OCI-LY1 (cell line): ENCODE results near the gene SH2D5.

ENCODE experiments used
- H2AFZ ChIP-seq: fragments of 200-600 bp; sonication (generic), shearing (Covaris generic); 2 replicates; pipeline ENCODE4 v1.6.0; 2014; ENCODE audit warnings: antibody characterized with exemption, mild to moderate bottlenecking, low read length
- H3F3A ChIP-seq: fragments of 200-600 bp; sonication (generic), shearing (Covaris generic); 2 replicates; pipeline ENCODE4 v1.6.0; 2014; ENCODE audit warnings: mild to moderate bottlenecking, antibody characterized with exemption, low read length, moderate library complexity; ENCODE audit not compliant: insufficient read depth
- H3K27ac ChIP-seq: fragments of 200-600 bp; sonication (generic); 2 replicates; pipeline ENCODE4 v1.5.1; 2014; ENCODE audit warnings: low read length, mixed run types, mild to moderate bottlenecking, low read depth; ENCODE audit not compliant: poor library complexity, severe bottlenecking
- H3K27me3 ChIP-seq: fragments of 200-600 bp; sonication (generic); 2 replicates; pipeline ENCODE4 v1.6.0; 2014; ENCODE audit warnings: antibody characterized with exemption, mild to moderate bottlenecking, low read length, moderate library complexity; ENCODE audit not compliant: insufficient read depth
- H3K36me3 ChIP-seq: fragments of 200-600 bp; sonication (generic); 2 replicates; pipeline ENCODE4 v1.6.1; 2014; ENCODE audit warnings: mild to moderate bottlenecking, antibody characterized with exemption, low read length, moderate library complexity, mixed read lengths; ENCODE audit not compliant: insufficient read depth
- H3K4me1 ChIP-seq: fragments of 200-600 bp; sonication (generic); 2 replicates; pipeline ENCODE4 v1.5.1; 2014; ENCODE audit warnings: mild to moderate bottlenecking, low read length, moderate library complexity; ENCODE audit not compliant: insufficient read depth, severe bottlenecking
- H3K4me2 ChIP-seq: fragments of 200-600 bp; sonication (generic), shearing (Covaris generic); 2 replicates; pipeline ENCODE4 v1.6.1; 2014; ENCODE audit warnings: low read length
- H3K4me3 ChIP-seq: fragments of 200-600 bp; sonication (generic); 2 replicates; pipeline ENCODE4 v1.5.1; 2014; ENCODE audit warnings: low read length, low read depth, mild to moderate bottlenecking, mixed read lengths; ENCODE audit not compliant: poor library complexity, severe bottlenecking
- H3K79me2 ChIP-seq: fragments of 200-600 bp; shearing (Covaris generic); 2 replicates; pipeline ENCODE4 v1.6.1; 2016; ENCODE audit warnings: mixed run types, low read length, mixed read lengths; ENCODE audit not compliant: insufficient read depth
- H3K9ac ChIP-seq: fragments of 200-600 bp; sonication (generic), shearing (Covaris generic); 2 replicates; pipeline ENCODE4 v1.6.1; 2014; ENCODE audit warnings: mild to moderate bottlenecking, low read length, mixed read lengths
- H3K9me2 ChIP-seq: fragments of 200-600 bp; sonication (generic), shearing (Covaris generic); 2 replicates; pipeline ENCODE4 v1.6.1; 2014; ENCODE audit warnings: low read depth, mild to moderate bottlenecking, low read length, mixed read lengths
- H3K9me3 ChIP-seq: fragments of 200-600 bp; shearing (Covaris generic); 2 replicates; pipeline ENCODE4 v1.6.1; 2014; ENCODE audit warnings: low read length, mixed read lengths
- H4K20me1 ChIP-seq: fragments of 200-600 bp; sonication (generic), shearing (Covaris generic); 2 replicates; pipeline ENCODE4 v1.6.0; 2016; ENCODE audit warnings: mild to moderate bottlenecking, low read length; ENCODE audit not compliant: insufficient read depth
- EZH2 ChIP-seq: fragments of 200-600 bp; sonication (generic), shearing (Covaris generic); IDR thresholded peaks from 2 replicates; pipeline ENCODE4 v1.8.0; 2017; ENCODE audit warnings: borderline replicate concordance, mixed run types, mild to moderate bottlenecking, antibody characterized with exemption, low read length, moderate library complexity, mixed read lengths
- TF ChIP-seq, protein P1 (sequence below): fragments of 200-600 bp; sonication (generic), shearing (Covaris generic); IDR thresholded peaks from 2 replicates; pipeline ENCODE4 v1.5.1; 2017; ENCODE audit warnings: mild to moderate bottlenecking, antibody characterized with exemption, low read length, moderate library complexity, mixed read lengths

Gene SH2D5

DNA sequence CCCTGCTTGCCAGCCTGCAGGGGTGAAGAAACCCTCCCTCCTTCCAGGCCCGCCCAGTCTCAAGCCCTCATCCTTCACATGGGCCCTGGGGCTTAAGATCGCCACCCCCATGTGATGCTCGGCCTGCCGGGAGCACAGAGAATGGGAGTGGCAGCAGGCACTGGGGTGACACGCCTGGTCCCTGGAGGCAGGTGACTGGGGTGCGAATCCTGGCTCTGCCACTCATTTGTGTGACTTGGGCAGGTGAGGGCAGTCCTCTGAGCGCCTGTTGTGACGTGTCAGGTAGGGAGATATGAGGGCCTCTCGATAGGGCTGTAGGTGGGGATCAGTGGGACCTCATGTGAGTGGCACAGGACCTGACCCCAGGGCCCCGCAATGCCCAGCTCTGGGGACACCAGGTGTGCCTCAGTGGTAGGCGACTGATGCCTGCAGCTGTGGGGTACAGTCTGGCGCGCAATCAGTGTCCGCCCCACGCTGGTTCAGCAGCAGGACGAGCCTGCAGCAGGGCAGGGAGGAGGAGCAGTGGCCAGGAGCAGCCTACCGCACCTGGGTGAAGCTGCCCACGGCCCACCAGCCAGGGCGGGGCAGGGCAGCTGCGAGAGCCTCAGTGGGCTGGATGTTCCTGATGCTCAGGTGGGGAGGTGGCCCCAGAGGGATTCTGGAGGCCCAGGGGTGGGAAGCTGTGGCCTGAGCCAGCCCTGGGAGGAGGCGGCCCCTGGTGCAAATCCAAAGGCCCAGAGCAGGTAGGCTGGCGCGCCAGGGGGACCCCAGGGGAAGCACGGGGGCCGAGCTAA, 6.2 kb downstream of the SH2D5 start:
- H3K27me3 ChIP-seq: peaks cover 8% of the 10 kb centered on the region; the same call in 1 of the 2 replicates
- TF ChIP-seq EZH2: no peak
- TF ChIP-seq, protein P1, sequence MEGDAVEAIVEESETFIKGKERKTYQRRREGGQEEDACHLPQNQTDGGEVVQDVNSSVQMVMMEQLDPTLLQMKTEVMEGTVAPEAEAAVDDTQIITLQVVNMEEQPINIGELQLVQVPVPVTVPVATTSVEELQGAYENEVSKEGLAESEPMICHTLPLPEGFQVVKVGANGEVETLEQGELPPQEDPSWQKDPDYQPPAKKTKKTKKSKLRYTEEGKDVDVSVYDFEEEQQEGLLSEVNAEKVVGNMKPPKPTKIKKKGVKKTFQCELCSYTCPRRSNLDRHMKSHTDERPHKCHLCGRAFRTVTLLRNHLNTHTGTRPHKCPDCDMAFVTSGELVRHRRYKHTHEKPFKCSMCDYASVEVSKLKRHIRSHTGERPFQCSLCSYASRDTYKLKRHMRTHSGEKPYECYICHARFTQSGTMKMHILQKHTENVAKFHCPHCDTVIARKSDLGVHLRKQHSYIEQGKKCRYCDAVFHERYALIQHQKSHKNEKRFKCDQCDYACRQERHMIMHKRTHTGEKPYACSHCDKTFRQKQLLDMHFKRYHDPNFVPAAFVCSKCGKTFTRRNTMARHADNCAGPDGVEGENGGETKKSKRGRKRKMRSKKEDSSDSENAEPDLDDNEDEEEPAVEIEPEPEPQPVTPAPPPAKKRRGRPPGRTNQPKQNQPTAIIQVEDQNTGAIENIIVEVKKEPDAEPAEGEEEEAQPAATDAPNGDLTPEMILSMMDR: no peak
- H4K20me1 ChIP-seq: no peaks in the 10 kb centered on the region
- H3K4me2 ChIP-seq: no peak overlapping the region
- no peak overlapping the region for H2AFZ ChIP-seq
- H3K4me1 ChIP-seq: no peaks in the 10 kb centered on the region
- H3K9ac ChIP-seq: no peak overlapping the region
- H3K4me3 ChIP-seq: no peak overlapping the region
- H3K9me3 ChIP-seq: no peaks in the 10 kb centered on the region
- H3K79me2 ChIP-seq: no peaks in the 10 kb centered on the region
- no peaks in the 10 kb centered on the region for H3F3A ChIP-seq
- no peak overlapping the region for H3K27ac ChIP-seq
- H3K9me2 ChIP-seq: no peaks in the 10 kb centered on the region
- no peaks in the 10 kb centered on the region for H3K36me3 ChIP-seq

DNA sequence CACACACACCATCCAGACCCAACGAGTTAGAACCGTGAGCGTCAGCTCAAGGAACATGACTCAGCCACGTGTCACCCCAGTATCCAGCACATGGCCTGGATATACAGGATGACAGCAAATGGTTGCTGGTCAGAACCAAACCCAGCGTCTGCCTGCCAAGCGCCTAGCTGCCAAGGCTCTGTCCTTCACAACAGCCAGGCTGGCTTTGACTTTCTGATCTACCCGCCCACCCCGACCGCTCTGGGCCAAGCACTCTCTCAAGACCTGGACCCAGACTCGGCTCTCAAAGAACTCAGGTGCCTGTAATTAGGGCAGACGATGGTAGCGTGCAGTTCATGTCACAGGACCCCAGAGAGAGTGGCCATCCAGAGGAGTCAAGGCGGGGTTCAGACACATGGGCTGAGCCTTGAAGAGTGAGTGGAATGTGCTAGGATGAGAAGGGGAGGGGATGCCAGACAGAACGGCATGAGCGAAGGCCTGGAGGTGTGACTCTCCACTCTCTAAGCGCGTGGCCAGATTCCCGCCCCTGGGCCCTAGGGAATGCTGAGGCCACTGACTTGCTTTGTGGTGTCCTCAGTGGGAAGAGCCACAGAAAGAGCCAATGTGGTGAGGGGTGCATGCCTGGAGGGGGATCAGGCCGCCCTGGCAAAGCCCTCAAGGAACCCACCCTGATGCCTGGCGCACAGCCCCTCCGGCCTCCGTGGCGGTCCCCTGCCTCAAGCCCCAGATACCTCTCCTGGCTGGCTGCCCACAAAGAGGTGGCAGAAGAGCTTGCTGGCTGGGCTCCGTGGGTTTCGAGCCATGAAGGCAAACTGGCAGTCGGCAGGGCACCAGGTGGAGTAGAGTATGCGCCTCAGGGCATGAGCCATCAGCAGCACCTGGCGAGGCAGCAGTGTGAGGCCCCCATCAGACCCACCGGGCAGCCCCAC, 7.0 kb downstream of the SH2D5 start:
- no peaks in the 10 kb centered on the region for H3F3A ChIP-seq
- TF ChIP-seq EZH2: no peak
- TF ChIP-seq, protein P1: no peak
- no peak overlapping the region for H3K4me2 ChIP-seq
- H3K36me3 ChIP-seq: no peaks in the 10 kb centered on the region
- no peak overlapping the region for H2AFZ ChIP-seq
- H3K27me3 ChIP-seq: peaks cover 8% of the 10 kb centered on the region; the same call in 1 of the 2 replicates
- no peaks in the 10 kb centered on the region for H4K20me1 ChIP-seq
- H3K4me1 ChIP-seq: no peaks in the 10 kb centered on the region
- no peak overlapping the region for H3K4me3 ChIP-seq
- no peak overlapping the region for H3K9ac ChIP-seq
- no peaks in the 10 kb centered on the region for H3K9me2 ChIP-seq
- H3K27ac ChIP-seq: no peak overlapping the region
- H3K79me2 ChIP-seq: no peaks in the 10 kb centered on the region
- no peaks in the 10 kb centered on the region for H3K9me3 ChIP-seq

DNA sequence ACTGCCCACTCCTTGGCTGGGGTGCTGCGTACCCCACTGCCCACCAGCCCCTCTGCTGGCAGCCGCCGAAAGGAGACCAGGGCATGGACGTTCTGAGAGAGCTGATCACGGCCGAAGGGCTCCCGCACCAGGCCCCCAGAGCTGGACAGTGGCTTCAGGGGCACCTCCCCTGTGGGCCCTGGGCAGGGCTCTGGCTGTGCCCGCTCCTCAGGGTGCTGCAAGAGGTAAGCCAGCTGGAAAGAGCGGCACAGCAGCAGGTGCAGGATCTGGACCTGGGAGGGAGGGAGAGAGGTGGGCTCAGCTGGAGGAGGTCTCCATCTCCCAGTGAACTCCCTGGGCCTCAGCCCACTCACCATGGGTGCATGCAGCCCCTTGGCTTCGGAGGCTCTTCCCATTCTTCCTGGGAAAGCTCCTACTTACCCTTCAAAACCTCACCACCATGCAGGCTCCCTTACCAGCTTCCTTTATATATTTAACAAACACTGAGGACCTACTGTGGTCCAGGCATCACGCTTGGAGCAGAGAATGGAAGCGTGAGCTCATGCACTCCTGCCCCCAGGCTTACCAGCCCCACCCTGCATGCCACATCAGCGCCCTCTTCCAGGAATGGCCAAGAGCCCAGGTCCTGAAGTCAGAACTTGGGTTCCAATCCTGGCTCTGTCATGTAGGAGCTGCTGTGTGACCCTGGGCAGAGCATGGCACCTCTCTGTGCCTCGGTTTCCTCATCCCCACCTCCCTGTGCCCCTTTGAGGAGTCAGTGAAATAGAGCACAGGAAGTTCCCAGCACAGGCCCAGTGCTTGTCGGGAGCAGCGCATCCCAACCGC, 7.9 kb downstream of the SH2D5 start:
- Histone ChIP-seq H3K9me2 (no peaks in the 10 kb centered on the region), H3K79me2 (no peaks in the 10 kb centered on the region), H3K4me1 (no peaks in the 10 kb centered on the region), H3K9me3 (no peaks in the 10 kb centered on the region), H3K9ac (no peak overlapping the region), H3K4me3 (no peak overlapping the region), H3K36me3 (no peaks in the 10 kb centered on the region), H4K20me1 (no peaks in the 10 kb centered on the region), H2AFZ (no peak overlapping the region), H3K27ac (no peak overlapping the region), H3F3A (no peaks in the 10 kb centered on the region), H3K4me2 (no peak overlapping the region), H3K27me3 (peaks cover 8% of the 10 kb centered on the region; the same call in 1 of the 2 replicates)
- no peak for TF ChIP-seq EZH2
- TF ChIP-seq, protein P1: no peak
